HG02623 (cell line): Measurements from ENCODE around the gene ZCCHC14.
"Not testable (repeated sequence)": the region's sequence is repeated elsewhere in the genome, so short reads cannot be mapped to it uniquely, and the experiment has no call there.

ENCODE experiments used
- ATAC-seq: cut with Tn5 transposase; IDR thresholded peaks from one replicate; pipeline ENCODE4 v1.9.1; 2021; ENCODE audit warnings: moderate library complexity; ENCODE audit not compliant: unreplicated experiment

Gene ZCCHC14

GRCh38 chr16:87366930-87367329 is 125.9 kb downstream of the ZCCHC14 start:
- no peak for ATAC-seq

- no peak for ATAC-seq
These were observed 126.5 kb downstream of the ZCCHC14 start for GRCh38 chr16:87366288-87366687.

- ATAC-seq: no peak
These were observed 127.7 kb downstream of the ZCCHC14 start for GRCh38 chr16:87365021-87365713.

- ATAC-seq: no peak
These were observed 128.9 kb downstream of the ZCCHC14 start for GRCh38 chr16:87363771-87364455.

GRCh38 chr16:87362828-87363559 is 129.8 kb downstream of the ZCCHC14 start:
- not testable (repeated sequence) for ATAC-seq

GRCh38 chr16:87361916-87362619 is 130.8 kb downstream of the ZCCHC14 start:
- no peak for ATAC-seq

GRCh38 chr16:87360862-87361610 is 131.8 kb downstream of the ZCCHC14 start:
- ATAC-seq: no peak

- no peak for ATAC-seq
These were observed 133.7 kb downstream of the ZCCHC14 start for GRCh38 chr16:87359121-87359520.

GRCh38 chr16:87358696-87359095 is 134.1 kb downstream of the ZCCHC14 start:
- no peak for ATAC-seq

GRCh38 chr16:87358250-87358649 is 134.6 kb downstream of the ZCCHC14 start:
- no peak for ATAC-seq

GRCh38 chr16:87356491-87356853 is 136.4 kb downstream of the ZCCHC14 start:
- no peak for ATAC-seq
